HG03108 (cell line): Measurements from ENCODE around the gene CEP126.
A peak's percentile ranks its signal among the peaks of the same experiment; 100 is the strongest.

Experiments used
- ATAC-seq: cut with Tn5 transposase; IDR thresholded peaks from one replicate; pipeline ENCODE4 v1.9.1; 2021; ENCODE audit warnings: moderate library complexity; ENCODE audit not compliant: unreplicated experiment

The CEP126 gene

GRCh38 chr11:102007567-102008437, 93.0 kb downstream of the CEP126 start:
- ATAC-seq, result peak; percentile 59

GRCh38 chr11:102010776-102011494, 96.1 kb downstream of the CEP126 start:
- no peak for ATAC-seq

DNA sequence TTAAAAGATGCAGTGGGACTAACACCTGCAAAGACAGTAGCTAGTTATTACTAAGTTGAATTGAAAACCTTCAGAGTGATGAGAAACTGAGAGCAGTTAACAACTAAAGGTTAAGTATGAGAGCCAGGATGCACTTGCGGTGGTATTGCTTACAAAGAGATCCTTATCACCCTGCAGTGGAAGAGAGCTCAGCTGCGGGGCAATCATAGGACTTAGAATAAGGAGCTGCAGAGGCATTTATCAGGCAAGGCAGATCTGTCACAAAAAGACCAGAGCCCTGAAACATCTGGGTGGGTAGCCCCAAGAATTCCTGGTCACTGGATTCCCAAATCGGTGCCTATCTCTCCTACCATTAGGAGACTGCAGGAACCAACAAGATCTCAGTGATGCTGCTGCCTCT, 98.1 kb downstream of the CEP126 start:
- no peak for ATAC-seq

- ATAC-seq, result no peak
Measured at GRCh38 chr11:102014756-102015155, 99.9 kb downstream of the CEP126 start.

- no peak for ATAC-seq
Measured at GRCh38 chr11:102017026-102017425, 102.2 kb downstream of the CEP126 start.

GRCh38 chr11:102026217-102026616, 111.4 kb downstream of the CEP126 start:
- no peak for ATAC-seq

DNA sequence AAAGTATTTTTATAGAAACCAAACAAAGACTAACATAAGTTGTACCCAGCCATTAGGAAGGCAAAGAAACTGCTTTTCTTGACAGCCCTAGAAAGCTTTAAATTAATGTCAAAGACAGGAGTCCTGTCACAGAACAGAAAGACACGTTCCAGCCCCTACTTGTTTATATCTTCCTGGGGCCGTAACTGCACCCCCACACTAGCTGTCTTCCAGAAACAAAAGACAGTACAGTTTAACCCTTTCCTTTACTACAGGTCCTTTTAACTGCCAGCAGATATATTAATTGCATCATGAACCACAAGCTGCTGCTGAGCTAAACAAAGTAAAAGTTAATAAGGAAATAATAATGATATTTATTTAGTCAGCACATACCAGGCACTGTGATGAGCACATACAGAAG, 112.1 kb downstream of the CEP126 start:
- no peak for ATAC-seq

GRCh38 chr11:102036757-102037156, 121.9 kb downstream of the CEP126 start:
- ATAC-seq, result no peak

GRCh38 chr11:102046841-102047240, 132.0 kb downstream of the CEP126 start:
- no peak for ATAC-seq

DNA sequence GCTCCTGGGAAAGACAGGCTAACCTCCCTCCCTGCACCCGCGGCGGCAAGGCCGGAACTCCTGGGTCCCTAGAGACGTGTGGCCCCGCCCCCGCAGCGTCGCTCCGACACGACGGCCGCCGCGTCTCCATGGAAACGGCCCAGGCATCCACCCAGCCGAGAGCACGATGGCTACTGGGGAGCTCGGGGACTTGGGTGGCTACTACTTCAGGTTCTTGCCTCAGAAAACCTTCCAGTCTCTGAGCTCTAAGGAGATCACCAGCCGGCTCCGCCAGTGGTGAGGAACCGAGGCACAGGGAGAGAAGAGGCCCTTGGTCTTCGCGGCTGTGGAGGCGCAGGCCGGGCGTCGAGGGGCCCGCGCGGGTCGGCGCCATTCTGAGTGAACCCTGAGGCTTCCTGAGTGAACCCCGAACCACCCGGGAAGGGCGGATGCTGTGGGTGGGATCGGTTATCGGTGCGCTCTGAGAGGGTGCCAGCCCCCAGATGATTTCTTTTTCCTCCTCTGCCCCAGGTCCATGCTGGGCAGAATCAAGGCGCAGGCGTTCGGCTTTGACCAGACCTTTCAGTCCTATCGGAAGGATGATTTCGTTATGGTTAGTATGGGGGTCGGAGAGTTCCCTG, 132.6 kb downstream of the CEP126 start, which contains the start of gene CFAP300:
TSS of gene CFAP300 (plus strand) at position 133 of the 620 bp plus-strand sequence. CDS start at position 167, 34 bp downstream.
- no peak for ATAC-seq
